HG03378 (cell line): ENCODE measurements around the gene PRDM15.

ENCODE experiments used
- ATAC-seq: cut with Tn5 transposase; IDR thresholded peaks from one replicate; pipeline ENCODE4 v1.9.1; 2021; ENCODE audit warnings: mild to moderate bottlenecking, moderate library complexity; ENCODE audit not compliant: unreplicated experiment

Gene PRDM15

DNA sequence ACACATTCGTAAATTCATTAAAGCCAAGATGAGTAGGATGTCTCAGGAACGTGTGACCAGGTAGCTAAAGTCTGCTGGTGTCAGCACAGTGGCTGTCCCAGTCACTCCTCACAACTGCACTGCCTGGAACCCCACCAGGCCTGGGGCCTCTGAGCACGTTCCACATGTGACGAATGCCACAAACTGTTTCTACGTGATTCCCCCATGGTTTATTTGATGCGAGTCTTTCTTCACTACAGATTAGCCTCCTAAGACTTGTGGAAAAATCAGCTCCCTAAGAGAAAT is 33.2 kb downstream of the PRDM15 start:
- no peak for ATAC-seq

DNA sequence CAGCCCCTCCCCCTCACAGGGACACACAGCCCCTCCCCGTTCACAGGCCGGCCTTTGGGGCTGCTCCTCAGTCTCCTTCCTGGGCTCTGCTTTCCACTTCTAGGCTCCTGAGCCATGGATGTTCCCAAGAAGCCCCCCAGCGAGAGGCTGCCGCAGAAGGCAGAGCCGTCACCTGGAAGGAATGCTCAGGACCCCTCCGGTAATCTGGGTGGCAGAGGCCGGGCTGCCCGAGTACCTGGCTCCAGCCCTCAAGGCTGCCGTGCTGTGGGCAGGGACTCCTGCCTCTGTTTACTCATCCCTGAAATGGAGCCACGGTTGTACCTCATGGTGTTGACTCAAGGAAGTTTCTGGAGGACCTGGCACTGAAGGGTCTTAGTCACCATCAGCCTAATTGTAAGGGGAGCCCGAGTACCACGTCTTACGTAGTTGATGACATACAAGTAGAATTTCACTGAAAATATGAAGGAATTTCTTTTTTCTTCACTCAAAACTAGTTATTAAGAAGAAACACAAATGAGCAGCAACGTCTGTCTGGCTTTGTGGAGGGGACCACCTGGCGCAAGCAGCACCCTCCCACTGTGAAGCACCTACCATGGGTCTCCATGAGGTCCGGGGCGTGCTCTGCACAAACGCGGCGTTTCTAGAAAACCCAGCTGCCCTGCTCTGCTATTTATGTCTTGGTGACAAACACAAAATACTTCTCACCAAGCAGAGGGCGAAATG is 33.7 kb downstream of the PRDM15 start:
- no peak for ATAC-seq

DNA sequence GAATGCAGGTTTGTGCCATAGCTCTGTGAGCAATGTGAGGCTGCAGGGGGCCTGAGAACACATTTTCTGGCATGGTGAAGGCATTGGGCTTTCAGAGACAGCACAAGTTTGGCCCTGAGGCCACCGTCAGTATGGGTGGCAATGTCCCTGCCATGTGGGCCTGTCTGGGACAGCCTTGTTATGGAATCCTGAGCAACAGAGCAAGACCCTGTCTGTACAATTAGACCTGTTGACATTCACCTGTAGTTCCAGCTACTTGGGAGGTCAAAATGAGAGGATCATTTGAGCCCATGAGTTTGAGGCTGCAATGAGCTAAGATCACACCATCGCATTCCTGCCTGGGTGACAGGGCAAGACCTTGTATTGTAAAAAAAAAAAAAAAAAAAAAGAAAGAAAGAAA is 35.6 kb downstream of the PRDM15 start:
- no peak for ATAC-seq

DNA sequence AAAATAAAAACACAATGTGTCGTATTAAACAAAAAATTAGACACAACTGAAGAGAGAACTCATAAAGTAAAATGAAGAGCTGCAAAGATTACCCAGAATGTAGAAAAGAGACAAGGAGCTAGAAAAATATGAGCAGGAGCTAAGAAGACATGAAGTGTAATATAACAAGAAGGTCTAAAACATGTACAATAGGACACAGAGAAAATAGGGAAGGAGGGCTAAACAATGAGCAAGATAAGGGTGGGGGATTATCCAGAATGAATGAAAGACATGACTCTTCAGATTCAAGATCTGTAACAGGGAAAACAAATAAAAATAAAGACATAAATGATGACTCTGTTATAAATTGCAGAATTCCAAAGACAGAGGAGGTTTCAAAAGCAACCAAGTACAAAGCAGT is 38.3 kb downstream of the PRDM15 start:
- ATAC-seq, result no peak

DNA sequence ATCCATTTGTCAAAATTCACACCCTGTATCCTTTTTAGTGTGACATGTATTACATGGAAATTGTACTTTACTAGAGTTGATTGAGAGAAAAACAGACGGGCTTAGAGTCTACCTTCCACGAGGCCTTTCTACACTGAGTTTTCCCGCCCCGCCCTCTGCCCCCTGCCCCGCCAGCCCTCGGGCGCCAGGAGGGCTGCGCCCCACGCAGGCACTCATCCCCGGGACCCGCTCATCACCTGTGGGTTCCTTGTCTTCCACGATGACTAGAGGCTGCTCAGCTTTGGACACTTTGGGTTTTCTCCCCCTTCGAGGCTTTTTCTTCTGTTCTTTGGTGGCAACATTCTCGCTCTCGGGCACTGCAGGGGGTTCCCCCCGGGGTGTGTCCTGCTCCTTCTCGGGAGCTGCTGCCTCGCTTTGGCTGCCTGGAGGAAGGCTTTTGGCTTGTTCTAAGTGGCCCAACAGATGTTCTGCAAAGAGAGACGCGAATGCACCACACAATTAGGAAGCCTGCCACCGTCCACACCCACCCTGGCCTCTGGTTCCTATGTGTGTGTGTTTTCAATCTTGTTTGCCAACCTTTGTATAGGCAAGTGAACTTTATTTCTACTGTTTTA is 39.6 kb downstream of the PRDM15 start:
- ATAC-seq, result no peak

DNA sequence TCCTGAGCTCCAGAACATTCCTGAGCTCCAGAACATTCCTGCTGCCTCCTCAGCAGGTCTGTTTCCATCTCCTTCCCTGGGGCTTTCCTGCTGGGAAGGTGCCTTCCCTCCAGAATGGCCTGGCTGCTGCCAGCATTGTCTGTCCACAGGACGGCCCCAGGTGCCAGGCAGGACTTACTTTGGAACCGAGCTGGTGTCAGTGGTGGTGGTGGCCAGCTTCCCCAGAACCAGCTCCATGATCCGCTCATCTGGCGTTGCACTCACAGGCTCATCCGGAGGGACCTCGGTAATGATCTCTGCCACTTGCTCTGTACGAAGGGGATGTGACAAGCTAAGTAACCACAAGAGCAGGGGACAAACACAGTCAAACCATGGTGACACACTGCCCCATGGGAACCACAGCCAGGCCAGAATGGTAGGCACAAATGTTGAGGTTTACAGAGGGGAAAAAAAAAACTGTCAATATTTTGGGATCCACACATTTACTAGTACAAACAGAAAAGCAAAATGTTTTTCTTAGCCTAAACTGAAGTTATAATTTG is 41.3 kb downstream of the PRDM15 start:
- no peak for ATAC-seq

DNA sequence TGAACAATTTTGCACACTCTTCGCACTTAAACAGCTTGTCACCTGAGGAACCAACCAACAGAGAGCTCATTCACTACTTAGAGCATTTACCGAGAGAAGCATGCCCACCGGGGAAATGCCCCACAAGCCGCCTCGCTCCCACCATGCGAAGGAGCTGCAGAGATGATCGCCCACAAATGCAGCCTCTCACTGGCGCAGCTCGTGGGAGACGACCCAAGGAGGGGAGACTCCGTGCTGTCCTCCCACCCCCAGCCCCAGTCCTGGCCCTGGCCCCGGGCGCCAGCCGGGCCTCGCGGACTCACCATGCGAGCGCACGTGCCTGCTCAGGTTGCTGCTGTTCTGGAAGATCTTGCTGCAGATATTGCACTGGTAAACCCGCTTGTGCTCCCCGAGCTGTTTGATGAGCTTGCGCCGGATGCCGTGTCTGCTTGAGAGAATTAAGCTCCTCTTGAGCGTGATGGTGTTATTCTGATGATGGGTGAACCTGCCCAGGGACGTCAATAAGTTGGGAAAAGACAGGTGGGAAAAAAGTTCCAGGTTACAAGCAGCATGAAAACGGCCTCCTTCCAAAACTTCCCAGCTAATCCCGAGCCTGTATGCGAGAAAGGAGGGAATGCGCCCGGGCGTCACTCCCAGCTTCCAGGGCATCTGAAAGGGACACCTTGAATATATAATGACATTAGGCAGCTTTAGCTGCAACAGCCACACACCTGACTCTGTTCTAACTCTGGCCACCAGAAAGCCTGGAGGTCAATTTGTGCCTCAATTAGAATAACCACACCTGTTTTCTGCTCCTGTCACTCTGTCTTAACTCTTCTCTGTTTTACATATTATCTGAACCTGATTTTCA is 42.8 kb downstream of the PRDM15 start:
- no peak for ATAC-seq

DNA sequence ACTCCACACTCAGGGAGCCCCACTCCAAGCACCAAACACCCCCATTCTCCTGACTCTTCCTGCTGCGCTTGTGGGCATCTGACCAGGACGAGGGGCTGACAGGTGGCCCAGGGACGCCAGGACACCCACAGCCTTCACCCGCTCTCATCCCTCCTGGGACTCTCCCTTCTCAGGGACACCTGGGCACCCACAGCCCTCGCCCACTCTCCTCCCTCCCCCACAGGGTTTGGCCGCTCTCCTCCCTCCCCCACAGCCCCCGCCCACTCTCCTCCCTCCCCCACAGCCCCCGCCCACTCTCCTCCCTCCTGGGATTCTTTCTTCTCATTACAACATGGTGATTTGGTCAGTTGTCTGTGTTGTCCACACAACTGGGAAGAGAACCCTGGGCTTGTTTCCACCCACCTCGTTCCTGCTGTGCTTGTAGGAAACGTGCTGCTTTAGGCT is 43.4 kb downstream of the PRDM15 start:
- ATAC-seq, result no peak

DNA sequence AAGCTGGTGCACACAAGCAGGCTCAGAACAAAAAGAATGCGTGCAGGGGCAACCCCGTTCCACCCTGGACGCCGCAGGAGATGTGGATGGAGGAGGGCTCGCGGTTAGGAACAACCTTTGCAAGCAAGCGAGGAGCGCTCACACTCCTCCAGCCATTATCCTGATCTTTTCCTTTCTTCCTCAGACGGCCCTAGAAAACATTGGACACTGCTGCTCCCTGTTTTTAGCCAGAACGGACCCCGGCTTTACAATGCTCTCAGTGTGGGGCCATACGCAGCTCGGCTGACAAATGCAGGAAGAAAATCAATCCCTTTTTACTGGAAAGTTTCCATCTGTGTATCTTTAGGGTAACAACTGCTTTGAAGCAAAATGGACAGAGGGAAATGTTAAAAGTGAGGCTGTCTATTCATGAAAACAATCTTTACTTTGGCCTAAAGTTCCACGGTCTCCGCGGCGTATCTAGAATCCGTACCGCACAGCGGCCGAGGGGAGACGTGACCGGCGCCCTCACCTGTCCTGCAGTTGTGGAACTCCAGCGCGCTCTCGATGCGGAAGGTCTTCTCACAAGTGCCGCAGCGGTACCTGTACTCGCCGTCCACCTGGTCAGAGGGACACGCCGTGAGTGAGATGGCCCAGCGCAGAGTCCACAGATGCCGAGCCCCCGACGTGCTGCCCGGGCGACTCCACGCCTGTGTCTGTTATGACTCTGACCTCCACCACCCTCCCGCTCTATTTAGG is 44.0 kb downstream of the PRDM15 start:
- ATAC-seq, result no peak

DNA sequence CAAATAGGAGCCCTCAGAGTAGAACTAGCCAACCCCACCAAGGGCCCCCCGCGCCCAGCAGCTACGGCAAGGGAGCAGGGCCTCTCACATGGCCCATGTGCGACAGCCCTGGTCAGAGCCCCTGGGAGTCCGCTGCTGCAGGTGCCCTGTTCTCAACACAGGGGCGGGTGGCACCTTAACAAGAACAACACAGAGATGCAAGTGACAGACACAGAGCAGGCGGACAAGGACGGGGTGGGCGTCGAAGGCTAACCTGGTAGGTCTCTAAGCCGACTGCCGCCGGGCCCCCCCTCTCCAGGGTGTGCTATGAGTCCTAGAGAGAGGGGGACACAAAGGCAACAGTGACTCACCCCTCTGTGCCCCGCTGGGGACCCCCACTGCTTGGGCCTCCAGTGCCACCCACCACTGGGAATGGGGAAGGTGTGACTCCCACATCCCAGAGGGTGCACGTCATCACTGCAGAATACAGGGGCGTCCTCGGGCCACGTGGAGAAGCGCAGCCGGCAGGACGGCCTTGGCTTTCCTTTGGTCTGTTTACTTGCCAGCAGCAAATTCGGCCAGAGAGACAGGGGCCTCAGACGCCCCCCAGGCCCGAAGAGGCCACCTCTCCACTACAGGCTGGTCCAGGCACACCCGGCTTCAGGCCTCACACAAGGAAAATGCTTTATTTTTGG is 44.8 kb downstream of the PRDM15 start:
- ATAC-seq, result no peak

DNA sequence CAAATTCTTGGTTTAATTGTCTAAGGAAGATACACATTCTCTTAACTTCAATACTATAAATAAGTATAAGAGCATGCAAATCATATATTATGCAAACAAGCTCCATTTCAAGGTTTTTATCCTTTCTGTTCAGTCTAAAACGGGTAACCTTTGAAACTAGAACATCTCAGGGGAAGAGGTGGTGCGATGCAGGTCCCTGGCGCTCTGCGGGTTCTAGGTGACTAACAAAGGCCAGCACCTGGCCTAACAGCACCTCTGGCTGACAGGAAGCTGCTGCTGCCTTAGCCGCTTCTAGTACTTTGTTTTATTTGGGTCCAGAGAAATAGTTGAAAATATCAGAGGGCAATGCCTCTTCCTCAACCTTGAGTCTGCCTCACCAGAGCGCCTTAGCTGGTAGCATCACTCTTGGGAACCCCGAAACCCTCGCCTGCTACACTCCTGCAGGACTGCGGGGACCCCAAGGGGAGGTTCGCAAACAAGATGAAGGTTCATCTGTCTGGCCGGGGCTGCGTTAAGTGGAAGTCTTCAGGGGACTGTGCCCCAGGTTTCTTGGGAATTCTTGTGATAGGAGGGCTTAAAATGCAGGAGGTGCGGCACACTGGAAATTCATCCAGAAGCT is 45.5 kb downstream of the PRDM15 start:
- peak; percentile 60 for ATAC-seq

DNA sequence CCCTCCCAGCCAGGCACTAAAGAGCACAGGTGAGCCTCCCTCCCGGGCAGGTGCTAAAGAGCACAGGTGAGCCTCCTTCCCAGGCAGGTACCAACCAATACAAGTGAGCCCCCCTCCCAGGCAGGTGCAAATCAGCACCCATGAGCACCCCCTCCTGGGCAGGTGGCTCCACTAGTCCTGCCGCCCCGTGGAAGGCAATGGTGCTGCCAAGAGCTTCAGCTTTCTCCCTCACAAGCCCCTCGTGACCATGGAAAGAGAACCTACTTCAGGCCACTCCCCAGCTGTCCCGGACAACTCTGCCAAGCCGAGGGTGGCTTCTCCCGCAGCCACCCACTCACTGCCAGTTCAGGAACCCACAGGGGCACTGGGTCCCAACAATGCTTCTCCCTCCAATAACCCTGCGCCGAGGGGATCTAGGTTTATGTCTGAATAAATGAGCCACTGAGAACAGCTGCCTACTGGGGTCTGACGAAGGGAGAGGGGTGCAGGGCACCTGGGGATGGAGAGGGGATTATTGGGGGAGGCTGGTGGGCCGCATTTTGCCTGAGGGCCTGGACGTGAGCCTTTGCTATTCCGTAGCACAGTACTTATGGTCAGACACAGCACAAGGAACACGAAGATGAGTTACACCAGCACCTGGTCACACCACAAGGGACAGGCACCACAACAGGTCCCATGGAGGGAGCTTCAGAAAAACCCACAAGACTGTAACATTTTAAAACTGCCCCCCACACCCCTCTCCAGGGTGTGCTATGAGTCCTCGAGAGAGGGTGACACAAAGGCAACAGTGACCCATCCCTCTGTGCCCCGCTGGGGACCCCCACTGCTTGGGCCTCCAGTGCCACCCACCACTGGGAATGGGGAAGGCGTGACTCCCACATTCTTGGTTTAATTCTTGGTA is 46.3 kb downstream of the PRDM15 start:
- ATAC-seq, result peak; percentile 55

DNA sequence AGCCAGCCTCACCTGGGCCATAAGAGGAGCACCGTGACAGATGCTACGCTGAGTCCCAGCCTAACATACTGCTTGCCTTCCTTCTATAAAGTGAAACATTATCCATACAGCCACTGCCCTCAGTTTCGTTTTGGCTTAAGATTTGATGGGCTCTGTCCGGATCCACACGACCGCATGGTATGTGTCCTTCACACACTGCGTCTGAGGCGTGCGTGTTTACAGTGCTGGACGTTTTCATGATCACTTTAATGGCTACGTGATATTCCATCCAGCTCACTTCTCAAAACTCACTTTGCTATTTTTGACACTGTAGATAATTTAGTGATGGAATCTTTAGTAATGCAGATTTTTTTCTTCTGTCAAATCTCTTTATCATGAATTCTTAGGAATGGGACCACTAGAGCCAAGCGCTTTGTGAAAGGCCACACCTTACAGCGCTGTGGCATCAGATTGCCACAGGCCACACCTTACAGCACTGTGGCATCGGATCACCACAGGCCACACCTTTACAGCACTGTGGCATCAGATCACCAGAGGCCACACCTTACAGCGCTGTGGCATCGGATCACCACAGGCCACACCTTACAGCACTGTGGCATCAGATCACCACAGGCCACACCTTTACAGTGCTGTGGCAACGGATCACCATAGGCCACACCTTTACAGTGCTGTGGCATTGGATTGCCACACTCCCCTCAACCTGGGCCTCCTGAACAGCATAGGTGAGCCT is 47.1 kb downstream of the PRDM15 start:
- no peak for ATAC-seq

DNA sequence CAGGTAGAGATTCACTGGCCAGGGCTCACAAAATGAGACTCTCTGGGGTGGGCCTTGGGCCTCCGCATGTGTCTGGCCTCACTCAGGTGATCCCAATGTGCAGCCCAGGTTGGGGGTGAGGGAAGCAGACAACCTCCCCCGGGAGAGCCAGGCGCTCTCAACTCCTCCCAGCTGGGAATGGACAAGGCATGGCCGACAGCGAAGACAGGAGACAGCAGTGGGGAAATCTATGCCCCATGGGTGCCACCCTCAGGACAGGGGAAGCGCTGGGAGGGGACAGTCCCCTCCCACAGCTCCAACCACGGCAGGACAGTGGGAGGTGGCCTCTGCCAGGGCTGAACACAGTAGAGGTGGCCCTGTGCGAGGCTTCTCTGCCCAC is 47.7 kb downstream of the PRDM15 start:
- no peak for ATAC-seq

DNA sequence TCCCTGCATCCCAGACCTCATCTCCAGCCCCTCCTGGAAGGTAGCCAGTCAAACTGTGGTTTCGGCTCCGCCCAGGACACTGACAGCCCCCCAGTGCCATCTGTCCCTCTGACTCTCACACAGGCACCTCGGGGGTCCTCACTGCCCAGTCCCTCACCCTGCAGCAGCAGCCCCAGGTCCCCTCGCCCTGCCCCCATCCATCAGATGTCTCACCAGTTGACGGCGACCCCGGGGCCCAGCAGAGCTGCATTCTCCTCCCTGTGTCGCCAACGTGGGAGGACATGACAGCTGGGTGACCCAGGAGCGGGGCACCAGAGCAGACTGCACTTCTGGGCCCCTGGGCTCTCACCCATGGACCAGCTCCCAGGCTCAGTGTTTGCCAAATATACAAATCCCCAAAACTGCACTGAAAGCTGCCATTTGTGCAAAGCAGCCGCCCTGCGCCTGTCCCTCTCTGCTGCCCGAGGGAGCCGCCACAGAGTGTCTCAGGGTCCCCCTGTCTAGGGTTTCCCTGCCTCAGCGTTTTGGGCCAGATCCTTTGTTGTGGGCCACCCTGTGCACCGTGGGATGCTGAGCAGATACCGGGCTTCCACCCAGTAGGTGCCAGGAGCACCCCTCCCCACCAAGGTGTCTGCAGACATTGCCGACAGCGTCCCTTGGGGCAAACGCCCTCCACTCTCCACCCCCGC is 48.2 kb downstream of the PRDM15 start:
- no peak for ATAC-seq

DNA sequence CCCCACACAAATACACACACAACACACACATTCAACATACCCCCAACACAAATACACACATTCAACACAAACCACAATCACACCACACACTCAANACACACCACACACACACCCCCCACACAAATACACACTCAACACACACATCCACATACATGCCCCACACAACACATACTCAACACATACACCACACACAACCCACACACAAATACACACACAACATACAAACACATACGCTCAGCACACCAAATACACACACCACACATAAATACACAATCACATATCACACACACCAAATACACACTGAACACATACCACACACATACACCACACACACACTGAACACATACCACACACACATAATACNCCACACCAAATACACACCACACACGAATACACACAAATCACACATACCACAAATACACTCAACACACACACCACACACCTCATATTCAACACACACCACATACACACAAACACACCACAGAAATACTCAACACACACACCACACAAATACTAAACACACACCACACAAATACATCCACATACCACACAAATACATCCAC is 48.9 kb downstream of the PRDM15 start:
- ATAC-seq, result no peak

DNA sequence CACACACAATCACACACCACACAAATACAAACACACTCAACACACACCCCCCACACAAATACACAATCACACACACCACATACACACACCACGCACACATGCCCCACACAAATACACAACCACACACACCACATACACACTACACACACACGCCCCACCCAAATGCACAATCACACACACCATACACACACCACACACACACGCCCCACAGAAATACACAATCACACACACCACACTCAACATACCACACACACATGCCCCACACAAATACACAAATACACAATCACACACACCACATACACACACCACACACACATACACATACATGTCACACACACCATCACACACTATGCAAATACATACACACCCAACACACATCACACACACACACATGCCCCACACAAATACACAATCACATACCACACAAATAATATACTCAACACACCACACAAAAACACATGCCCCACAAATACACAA is 50.2 kb downstream of the PRDM15 start:
- ATAC-seq, result no peak
